Tibial nerve (tissue), 4 donors: ENCODE measurements around the gene RAB11FIP5. TPM values are rescaled to one million over a fixed set of nuclear protein-coding genes. Genes with fewer than 3 reads are reported as not detected.

Experiments
- DNase-seq, 2 donors: peaks; one replicate each; pipeline ENCODE4 v3.0.0-alpha.2; 2019; ENCODE audit warnings: low spot score in 2 of 2
- H3K27ac ChIP-seq, 4 donors: fragments of 200-600 bp; sonication (generic) in 3 of 4; one replicate each; pipeline ENCODE4 v1.5.1; 2017 to 2019; ENCODE audit warnings: mild to moderate bottlenecking in 1 of 4
- H3K27me3 ChIP-seq, 2 donors: fragments of 200-600 bp; sonication (generic) in 1 of 2; one replicate each; pipeline versions ENCODE4 v1.5.1 to v1.6.0; 2017 to 2019
- H3K36me3 ChIP-seq, 3 donors: fragments of 200-600 bp; sonication (generic); one replicate each; pipeline ENCODE4 v1.5.1; 2018 to 2019
- H3K4me1 ChIP-seq, 4 donors: fragments of 200-600 bp; sonication (generic) in 3 of 4; one replicate each; pipeline ENCODE4 v1.5.1; 2017 to 2019
- H3K4me3 ChIP-seq, 4 donors: fragments of 200-600 bp; sonication (generic) in 3 of 4; one replicate each; pipeline ENCODE4 v1.5.1; 2017 to 2019; ENCODE audit warnings: mild to moderate bottlenecking in 1 of 4, moderate library complexity in 1 of 4
- H3K9me3 ChIP-seq, 4 donors: fragments of 200-600 bp; sonication (generic) in 3 of 4; one replicate each; pipeline ENCODE4 v1.5.1; 2017 to 2019
- EP300 ChIP-seq, 2 donors: sonication (generic); formaldehyde crosslinking; IDR thresholded peaks; one replicate each; pipeline ENCODE4 v1.6.1; 2017; ENCODE audit warnings: antibody characterized with exemption in 2 of 2, mild to moderate bottlenecking in 1 of 2
- POLR2A ChIP-seq, 2 donors: fragments of 450-650 bp; IDR thresholded peaks; one replicate each; pipeline ENCODE4 v1.6.1; 2017; ENCODE audit warnings: antibody characterized with exemption in 2 of 2, mild to moderate bottlenecking in 2 of 2, moderate library complexity in 2 of 2
- WGBS, 2 donors: methylation state at CpG; one replicate each; pipeline ENCODE4 v1.1.5; 2018; 5-methylcytosine and 5-hydroxymethylcytosine counted together
- total RNA-seq, 4 donors: library from RNA; depleted of rRNA; stranded (reverse); fragments of >200 nt; gene quantifications; one replicate each; pipeline ENCODE4 v1.1.0, GENCODE V29; 2016
- TF ChIP-seq, protein P1 (sequence below), 5 experiments: fragments of 200-600 bp in 3 of 5; fragments of 450-650 bp in 2 of 5; sonication (generic) in 3 of 5; IDR thresholded peaks; one replicate each; pipeline ENCODE4 v1.5.1; 2016 to 2019; ENCODE audit warnings: antibody characterized with exemption in 5 of 5, mild to moderate bottlenecking in 3 of 5, moderate library complexity in 2 of 5

The RAB11FIP5 gene, protein sequence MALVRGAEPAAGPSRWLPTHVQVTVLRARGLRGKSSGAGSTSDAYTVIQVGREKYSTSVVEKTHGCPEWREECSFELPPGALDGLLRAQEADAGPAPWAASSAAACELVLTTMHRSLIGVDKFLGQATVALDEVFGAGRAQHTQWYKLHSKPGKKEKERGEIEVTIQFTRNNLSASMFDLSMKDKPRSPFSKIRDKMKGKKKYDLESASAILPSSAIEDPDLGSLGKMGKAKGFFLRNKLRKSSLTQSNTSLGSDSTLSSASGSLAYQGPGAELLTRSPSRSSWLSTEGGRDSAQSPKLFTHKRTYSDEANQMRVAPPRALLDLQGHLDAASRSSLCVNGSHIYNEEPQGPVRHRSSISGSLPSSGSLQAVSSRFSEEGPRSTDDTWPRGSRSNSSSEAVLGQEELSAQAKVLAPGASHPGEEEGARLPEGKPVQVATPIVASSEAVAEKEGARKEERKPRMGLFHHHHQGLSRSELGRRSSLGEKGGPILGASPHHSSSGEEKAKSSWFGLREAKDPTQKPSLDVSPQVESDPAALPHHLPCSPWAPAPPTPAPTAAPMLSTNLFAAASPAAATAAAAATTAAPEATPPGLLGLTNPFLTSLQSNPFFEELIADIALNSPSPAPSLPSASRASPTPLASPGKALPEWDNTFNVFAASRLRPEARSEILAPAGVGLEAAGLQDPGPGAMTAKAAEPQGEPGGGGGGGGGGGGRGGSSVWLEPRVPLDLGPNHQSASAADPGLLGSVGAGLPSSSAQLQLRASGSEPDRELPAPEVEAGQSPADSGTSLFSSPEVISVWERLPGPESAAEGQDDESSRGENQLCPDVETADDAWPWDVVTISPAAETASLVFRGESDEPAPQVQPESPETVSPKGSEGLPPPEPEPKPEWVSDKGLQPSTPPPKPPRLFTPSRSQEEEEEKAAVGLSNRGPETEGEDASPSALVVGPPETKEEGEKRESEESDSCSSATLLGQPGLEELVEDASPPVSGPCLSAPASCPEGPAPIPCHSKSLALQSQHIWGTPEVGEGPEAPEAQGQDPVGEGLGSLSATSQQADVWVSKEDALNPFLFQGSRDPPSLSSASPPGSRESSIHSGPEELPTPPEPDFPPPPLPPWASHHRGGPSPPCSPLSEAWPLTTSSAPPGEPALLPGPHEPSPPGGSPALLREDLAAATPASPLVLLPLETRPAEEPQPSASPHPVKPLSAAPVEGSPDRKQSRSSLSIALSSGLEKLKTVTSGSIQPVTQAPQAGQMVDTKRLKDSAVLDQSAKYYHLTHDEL (N-terminal part only)
- 10 to 100 TPM; 35.7 to 40.4 (median 39.4) TPM for total RNA-seq

DNA sequence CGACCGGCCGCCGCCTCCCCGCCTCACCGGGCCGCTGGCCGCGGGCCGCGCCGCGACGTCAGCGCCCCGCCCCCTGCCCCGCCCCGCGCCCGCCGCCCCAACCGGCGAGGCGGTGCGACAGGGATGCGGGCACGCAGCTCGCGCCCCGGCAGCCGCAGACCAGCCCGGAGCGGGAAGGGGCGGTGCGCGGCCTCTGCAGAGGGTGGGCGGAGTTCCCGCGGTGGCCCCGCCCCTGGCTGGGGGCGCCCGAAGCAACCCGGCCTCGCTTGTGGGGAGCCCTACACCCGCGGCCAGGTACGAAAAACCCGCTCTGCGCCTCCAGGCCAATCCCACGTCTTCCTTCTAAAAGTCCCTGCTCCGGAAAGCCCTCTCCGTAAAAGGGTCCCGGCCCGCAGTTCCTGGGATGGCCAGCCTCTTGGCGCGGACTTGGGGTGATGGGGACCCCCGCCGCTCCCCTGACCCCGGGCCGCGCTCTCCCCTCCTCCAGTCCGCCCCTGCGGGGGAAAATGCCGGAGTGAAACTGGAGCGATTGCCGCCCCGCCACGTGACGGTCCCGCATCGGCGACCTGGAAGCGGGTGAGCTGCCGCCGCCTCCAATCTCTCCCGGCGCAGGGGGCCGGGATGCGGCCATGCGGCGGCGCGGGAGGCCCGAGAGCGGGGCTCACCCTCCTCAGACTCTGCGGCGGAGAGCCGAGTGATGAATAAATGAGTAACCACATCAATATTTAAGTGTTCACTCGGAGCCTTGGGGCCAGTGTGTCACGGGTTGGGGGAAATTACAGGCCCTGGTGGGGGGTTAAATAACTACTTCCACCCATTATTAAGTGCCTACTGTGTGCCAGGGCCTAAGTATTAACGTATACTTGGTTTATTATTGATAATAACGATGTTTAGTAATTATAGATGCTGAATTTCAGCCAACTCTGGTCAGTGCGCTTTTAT, at the start of gene RAB11FIP5:
TSS of gene RAB11FIP5 (minus strand) at position 36 of the 942 bp plus-strand sequence. CDS start 171 bp downstream, outside the sequence.
- peak within 1 kb of the TSS; percentile 57 to 92 (median 87) for H3K4me3 ChIP-seq
- H3K4me1 ChIP-seq = peaks cover 0 to 45% (median 10%) of the 10 kb centered on the region in 4 donors
- 2% methylated on average over 27 to 58 of the region's 93 CpGs for WGBS, 2 donors
- H3K27ac ChIP-seq = peak within 1 kb of the TSS; percentile 85 to 92 (median 89)
- no peaks in the 10 kb centered on the region for H3K27me3 ChIP-seq
- TF ChIP-seq, protein P1, sequence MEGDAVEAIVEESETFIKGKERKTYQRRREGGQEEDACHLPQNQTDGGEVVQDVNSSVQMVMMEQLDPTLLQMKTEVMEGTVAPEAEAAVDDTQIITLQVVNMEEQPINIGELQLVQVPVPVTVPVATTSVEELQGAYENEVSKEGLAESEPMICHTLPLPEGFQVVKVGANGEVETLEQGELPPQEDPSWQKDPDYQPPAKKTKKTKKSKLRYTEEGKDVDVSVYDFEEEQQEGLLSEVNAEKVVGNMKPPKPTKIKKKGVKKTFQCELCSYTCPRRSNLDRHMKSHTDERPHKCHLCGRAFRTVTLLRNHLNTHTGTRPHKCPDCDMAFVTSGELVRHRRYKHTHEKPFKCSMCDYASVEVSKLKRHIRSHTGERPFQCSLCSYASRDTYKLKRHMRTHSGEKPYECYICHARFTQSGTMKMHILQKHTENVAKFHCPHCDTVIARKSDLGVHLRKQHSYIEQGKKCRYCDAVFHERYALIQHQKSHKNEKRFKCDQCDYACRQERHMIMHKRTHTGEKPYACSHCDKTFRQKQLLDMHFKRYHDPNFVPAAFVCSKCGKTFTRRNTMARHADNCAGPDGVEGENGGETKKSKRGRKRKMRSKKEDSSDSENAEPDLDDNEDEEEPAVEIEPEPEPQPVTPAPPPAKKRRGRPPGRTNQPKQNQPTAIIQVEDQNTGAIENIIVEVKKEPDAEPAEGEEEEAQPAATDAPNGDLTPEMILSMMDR (IDR thresholded peaks at IDR 0.05) = no peak
- TF ChIP-seq POLR2A (IDR thresholded peaks at IDR 0.05) (peak in 1 of 2 donors; percentile 50), EP300 (IDR thresholded peaks at IDR 0.05) (peak in 1 of 2 donors; percentile 52)
- peak; percentile 45 to 48 for DNase-seq
- H3K9me3 ChIP-seq = no peaks in the 10 kb centered on the region
- no peaks in the 10 kb centered on the region for H3K36me3 ChIP-seq

DNA sequence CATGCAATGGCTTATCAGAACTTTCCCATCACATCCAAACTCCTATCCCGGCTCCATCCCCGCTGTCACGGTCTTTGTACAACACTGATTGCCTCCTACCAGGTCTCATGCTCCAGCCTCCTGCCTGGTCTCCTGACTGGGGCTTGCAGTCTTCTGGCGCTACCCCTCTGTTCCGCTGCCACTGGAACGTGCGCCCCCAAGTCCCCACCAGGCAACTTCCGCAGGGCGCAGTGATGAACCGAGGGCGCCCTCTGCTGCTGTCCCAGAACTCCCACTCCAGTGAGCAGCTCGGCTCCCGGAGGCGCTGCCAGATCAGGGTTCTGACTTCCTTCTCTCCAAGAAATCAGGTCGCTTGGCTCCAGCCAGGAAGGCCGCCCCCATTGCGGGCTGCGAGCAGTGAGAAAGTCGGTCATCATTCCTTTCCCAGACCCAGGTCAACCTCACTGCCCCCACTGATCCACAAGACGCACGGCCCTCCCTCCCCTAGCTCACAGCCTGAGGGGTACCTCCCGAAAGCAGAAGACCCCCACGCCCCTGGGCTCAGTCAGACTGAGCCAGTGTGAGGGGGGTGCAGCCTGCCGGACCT, 43.9 kb upstream of the RAB11FIP5 start:
- H3K4me1 ChIP-seq = peaks cover 0 to 8% (median 0%) of the 10 kb centered on the region in 4 donors
- H3K4me3 ChIP-seq = no peak overlapping the region
- H3K27ac ChIP-seq = no peak overlapping the region
- H3K27me3 ChIP-seq = peaks cover 0 to 16% of the 10 kb centered on the region in 2 donors
- 9 to 15% methylated on average over 18 to 24 of the region's 24 CpGs for WGBS, 2 donors
- peaks cover 0 to 14% (median 0%) of the 10 kb centered on the region in 4 donors for H3K9me3 ChIP-seq
- H3K36me3 ChIP-seq = no peaks in the 10 kb centered on the region
- TF ChIP-seq POLR2A (IDR thresholded peaks at IDR 0.05) (no peak), EP300 (IDR thresholded peaks at IDR 0.05) (no peak)
- TF ChIP-seq, protein P1 (IDR thresholded peaks at IDR 0.05) = peak; percentile 42 to 71 (median 54)
- DNase-seq = peak in 1 of 2 donors; percentile 36

DNA sequence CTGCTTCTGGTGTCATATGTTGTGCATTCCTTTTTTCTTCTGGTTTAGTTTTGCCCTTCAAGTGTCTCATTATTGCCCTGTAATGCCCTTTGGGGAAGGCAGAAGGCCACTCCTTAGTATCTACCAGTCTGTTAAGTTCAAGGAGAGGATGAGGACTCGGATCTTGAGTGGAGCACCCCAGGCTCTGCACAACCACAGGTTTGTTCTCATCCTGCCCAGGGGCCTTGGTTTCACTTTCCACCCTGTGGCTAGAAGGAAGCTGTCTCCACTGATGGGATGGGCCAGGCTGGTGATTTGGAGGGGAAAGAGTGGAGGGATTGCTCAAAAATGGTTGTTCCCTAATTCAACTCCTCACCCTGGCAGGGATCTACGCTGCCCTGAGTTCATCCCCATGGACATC, 30.2 kb upstream of the RAB11FIP5 start:
- TF ChIP-seq EP300 (IDR thresholded peaks at IDR 0.05) = no peak
- TF ChIP-seq, protein P1 (IDR thresholded peaks at IDR 0.05) = no peak
- TF ChIP-seq POLR2A (IDR thresholded peaks at IDR 0.05) = no peak
- Histone ChIP-seq H3K4me3 (no peak overlapping the region), H3K9me3 (no peaks in the 10 kb centered on the region), H3K27me3 (no peaks in the 10 kb centered on the region), H3K36me3 (no peaks in the 10 kb centered on the region), H3K27ac (no peak overlapping the region), H3K4me1 (no peaks in the 10 kb centered on the region)
- 79 to 81% methylated on average over 2 of the region's 2 CpGs for WGBS, 2 donors
- no peak for DNase-seq

DNA sequence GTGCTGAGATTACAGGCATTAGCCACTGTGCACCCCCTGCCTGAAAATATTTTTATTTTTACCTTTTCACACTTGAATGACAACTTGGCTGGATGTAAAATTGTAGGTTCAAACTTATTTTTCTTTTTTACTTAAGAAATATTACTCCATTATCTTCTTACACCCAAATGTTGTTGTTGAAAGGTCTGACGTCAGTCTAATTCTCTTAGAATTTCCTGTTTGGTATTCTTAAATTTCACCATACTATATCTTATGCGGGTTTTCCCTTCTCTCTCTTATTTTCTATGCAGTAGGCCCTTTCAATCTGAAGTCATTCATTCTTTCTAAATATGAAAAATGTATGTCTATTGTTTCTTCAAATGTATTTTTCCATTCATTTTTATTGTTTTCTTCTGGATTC, 29.1 kb upstream of the RAB11FIP5 start:
- H3K9me3 ChIP-seq = no peaks in the 10 kb centered on the region
- no peaks in the 10 kb centered on the region for H3K27me3 ChIP-seq
- TF ChIP-seq, protein P1 (IDR thresholded peaks at IDR 0.05) = no peak
- TF ChIP-seq POLR2A (IDR thresholded peaks at IDR 0.05) (no peak), EP300 (IDR thresholded peaks at IDR 0.05) (no peak)
- no peaks in the 10 kb centered on the region for H3K36me3 ChIP-seq
- H3K4me1 ChIP-seq = no peaks in the 10 kb centered on the region
- H3K4me3 ChIP-seq = no peak overlapping the region
- 88 to 90% methylated on average over 2 of the region's 2 CpGs for WGBS, 2 donors
- H3K27ac ChIP-seq = no peak overlapping the region
- DNase-seq = no peak
